NT2/D1 (cell line): ENCODE measurements around the gene RNF175.

ENCODE experiments used
- DNase-seq: peaks from one replicate; pipeline ENCODE4 v3.0.0-alpha.2; 2011; ENCODE audit warnings: low read depth, low spot score
- H3K27me3 ChIP-seq: 2 replicates; pipeline ENCODE4 v1.6.0; 2011; ENCODE audit warnings: mild to moderate bottlenecking; ENCODE audit not compliant: insufficient read length, insufficient read depth
- H3K36me3 ChIP-seq: 2 replicates; pipeline ENCODE4 v1.6.1; 2011; ENCODE audit warnings: mild to moderate bottlenecking, low read length, mixed read lengths; ENCODE audit not compliant: insufficient read depth, insufficient read length
- H3K4me1 ChIP-seq: 2 replicates; pipeline ENCODE4 v1.5.1; 2011; ENCODE audit not compliant: insufficient read depth, insufficient read length
- H3K4me3 ChIP-seq: 2 replicates; pipeline ENCODE4 v1.5.1; 2011; ENCODE audit warnings: low read depth; ENCODE audit not compliant: insufficient read length
- H3K9ac ChIP-seq: 2 replicates; pipeline ENCODE4 v1.6.0; 2011; ENCODE audit warnings: low read depth; ENCODE audit not compliant: insufficient read length
- H3K9me3 ChIP-seq: 2 replicates; pipeline ENCODE4 v1.5.1; 2011; ENCODE audit warnings: mild to moderate bottlenecking, low read length; ENCODE audit not compliant: insufficient read depth
- SUZ12 ChIP-seq: IDR thresholded peaks from 2 replicates; pipeline ENCODE4 v1.6.1; 2011; ENCODE audit not compliant: insufficient read length, insufficient read depth; ENCODE audit errors: extremely low read depth
- YY1 ChIP-seq: IDR thresholded peaks from 2 replicates; pipeline ENCODE4 v1.6.1; 2011; ENCODE audit not compliant: insufficient read length, insufficient read depth
- ZNF274 ChIP-seq: IDR thresholded peaks from 2 replicates; pipeline ENCODE4 v1.6.1; 2011; ENCODE audit warnings: mild to moderate bottlenecking, low read depth, low read length

RNF175 gene

DNA sequence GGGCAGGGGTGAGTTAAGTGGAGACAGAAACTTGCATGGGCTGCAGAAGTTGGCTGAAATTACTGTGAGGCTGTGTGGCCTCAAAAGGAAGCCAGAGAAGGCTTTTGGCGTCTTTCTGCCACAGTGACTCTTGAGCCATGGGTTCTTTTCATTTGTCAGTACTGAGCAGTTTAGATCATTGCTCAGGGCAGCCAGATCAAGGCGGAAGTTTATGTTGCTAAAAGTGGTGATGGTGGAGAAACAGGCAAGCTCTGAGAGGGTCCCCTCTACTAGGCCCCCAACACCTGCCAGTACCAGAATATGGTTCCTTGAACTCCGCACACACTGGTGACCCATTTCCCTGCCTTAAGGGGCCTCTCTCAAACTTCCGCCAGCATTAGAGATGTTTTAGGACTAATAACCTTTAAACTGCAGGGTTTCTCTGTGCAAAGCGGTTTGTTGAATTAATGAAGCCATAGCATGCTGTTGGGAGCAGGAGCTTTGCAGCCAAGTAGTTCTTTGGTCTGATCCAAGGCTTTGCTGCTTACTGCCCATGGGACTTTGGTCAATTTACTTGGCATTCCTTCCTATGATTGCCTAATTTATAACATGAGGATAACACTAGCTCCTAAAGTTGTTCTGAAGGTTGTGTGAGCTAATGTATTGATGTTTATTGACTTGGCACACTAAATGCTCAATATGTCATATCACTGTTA, 34.5 kb downstream of the RNF175 start:
- Histone ChIP-seq H3K9ac (no peak overlapping the region), H3K27me3 (no peaks in the 10 kb centered on the region), H3K4me1 (no peaks in the 10 kb centered on the region), H3K36me3 (no peaks in the 10 kb centered on the region), H3K4me3 (no peak overlapping the region), H3K9me3 (no peaks in the 10 kb centered on the region)
- DNase-seq, result no peak
- TF ChIP-seq YY1, result no peak
- TF ChIP-seq SUZ12, result no peak
- TF ChIP-seq ZNF274, result no peak

DNA sequence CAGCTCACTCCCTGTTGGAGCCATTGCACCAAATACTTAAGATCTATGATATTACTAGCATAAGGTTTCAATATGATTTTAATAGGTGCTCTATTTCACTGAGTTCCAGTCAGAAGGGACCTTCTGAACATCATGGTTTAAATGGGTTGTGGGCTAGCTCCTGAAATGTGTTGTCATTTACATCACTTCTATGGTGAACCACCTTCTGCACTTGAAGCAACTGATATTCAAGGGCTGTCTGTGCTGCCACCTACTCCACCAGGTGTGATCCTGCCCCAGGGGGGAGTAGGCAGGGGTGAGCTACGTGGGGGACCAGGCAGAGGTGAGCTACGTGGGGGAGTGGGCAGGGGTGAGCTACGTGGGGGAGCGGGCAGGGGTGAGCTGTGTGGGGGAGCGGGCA, 35.2 kb downstream of the RNF175 start:
- TF ChIP-seq YY1 (no peak), SUZ12 (no peak), ZNF274 (no peak)
- DNase-seq, result no peak
- no peak overlapping the region for H3K9ac ChIP-seq
- no peak overlapping the region for H3K4me3 ChIP-seq
- no peaks in the 10 kb centered on the region for H3K36me3 ChIP-seq
- H3K4me1 ChIP-seq, result no peaks in the 10 kb centered on the region
- H3K9me3 ChIP-seq, result no peaks in the 10 kb centered on the region
- H3K27me3 ChIP-seq, result no peaks in the 10 kb centered on the region

- no peak for DNase-seq
These were observed 37.8 kb downstream of the RNF175 start for GRCh38 chr4:153722036-153722435.

DNA sequence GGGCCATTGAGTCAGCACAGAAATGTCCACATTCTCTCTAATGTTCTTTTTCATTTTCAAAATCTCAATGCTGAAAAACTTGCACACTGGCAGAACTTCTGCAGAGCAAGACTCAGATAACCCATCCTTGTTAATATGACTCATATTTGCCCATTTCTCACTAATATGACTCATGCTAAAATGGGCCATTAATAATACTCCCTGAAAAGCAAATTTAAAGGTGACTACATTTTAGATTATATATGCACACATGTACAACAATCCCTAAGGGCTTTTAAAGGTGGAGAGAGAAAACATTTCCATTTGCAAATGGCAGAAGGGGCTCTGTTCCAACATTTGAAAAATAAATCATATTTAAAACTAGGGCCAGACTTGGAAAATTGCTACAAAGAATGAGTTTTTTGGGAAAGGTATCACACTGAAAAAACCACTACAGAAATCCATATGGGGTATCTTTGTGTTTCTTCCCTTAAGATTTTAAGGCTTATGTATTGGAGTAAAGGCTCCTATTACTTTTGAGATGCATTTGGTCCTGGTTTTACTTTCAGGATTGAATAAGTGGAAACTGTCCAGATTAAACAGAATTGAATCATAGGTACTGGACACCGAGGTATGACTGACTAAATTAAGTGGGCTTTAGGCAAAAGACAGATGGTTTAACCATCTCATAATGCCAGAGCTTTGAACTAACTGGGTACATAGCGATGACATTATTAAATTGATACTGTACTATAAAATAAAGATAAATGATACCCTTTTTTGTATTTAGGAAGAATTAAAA, 45.8 kb downstream of the RNF175 start:
- no peaks in the 10 kb centered on the region for H3K36me3 ChIP-seq
- TF ChIP-seq SUZ12, result no peak
- no peak for TF ChIP-seq ZNF274
- no peak for TF ChIP-seq YY1
- H3K4me1 ChIP-seq, result no peaks in the 10 kb centered on the region
- H3K4me3 ChIP-seq, result no peak overlapping the region
- H3K9ac ChIP-seq, result no peak overlapping the region
- DNase-seq, result no peak
- H3K9me3 ChIP-seq, result no peaks in the 10 kb centered on the region
- no peaks in the 10 kb centered on the region for H3K27me3 ChIP-seq

More at GRCh38 chr4:153722036-153722435, 37.8 kb downstream of the RNF175 start:
- no peaks in the 10 kb centered on the region for H3K9me3 ChIP-seq
- no peak for TF ChIP-seq YY1
- no peak for TF ChIP-seq ZNF274
- TF ChIP-seq SUZ12, result no peak
- no peaks in the 10 kb centered on the region for H3K27me3 ChIP-seq
- no peak overlapping the region for H3K9ac ChIP-seq
- H3K4me3 ChIP-seq, result no peak overlapping the region
- no peaks in the 10 kb centered on the region for H3K4me1 ChIP-seq
- H3K36me3 ChIP-seq, result no peaks in the 10 kb centered on the region

- TF ChIP-seq YY1, result no peak
- no peak for TF ChIP-seq ZNF274
- no peak for TF ChIP-seq SUZ12
- Histone ChIP-seq H3K9ac (no peak overlapping the region), H3K4me1 (no peaks in the 10 kb centered on the region), H3K27me3 (no peaks in the 10 kb centered on the region), H3K36me3 (no peaks in the 10 kb centered on the region), H3K4me3 (no peak overlapping the region), H3K9me3 (no peaks in the 10 kb centered on the region)
- DNase-seq, result no peak
These were observed 49.1 kb downstream of the RNF175 start for GRCh38 chr4:153710681-153711080.

- no peak for DNase-seq
- H3K9ac ChIP-seq, result no peak overlapping the region
- TF ChIP-seq ZNF274 (no peak), SUZ12 (no peak), YY1 (no peak)
- H3K9me3 ChIP-seq, result no peaks in the 10 kb centered on the region
- no peak overlapping the region for H3K4me3 ChIP-seq
- no peaks in the 10 kb centered on the region for H3K36me3 ChIP-seq
- no peaks in the 10 kb centered on the region for H3K27me3 ChIP-seq
- no peaks in the 10 kb centered on the region for H3K4me1 ChIP-seq
These were observed 53.3 kb downstream of the RNF175 start for GRCh38 chr4:153706519-153706918.

GRCh38 chr4:153705743-153706468, 53.9 kb downstream of the RNF175 start:
- no peaks in the 10 kb centered on the region for H3K27me3 ChIP-seq
- no peaks in the 10 kb centered on the region for H3K4me1 ChIP-seq
- DNase-seq, result no peak
- no peaks in the 10 kb centered on the region for H3K9me3 ChIP-seq
- no peak overlapping the region for H3K4me3 ChIP-seq
- H3K9ac ChIP-seq, result no peak overlapping the region
- H3K36me3 ChIP-seq, result no peaks in the 10 kb centered on the region
- no peak for TF ChIP-seq ZNF274
- TF ChIP-seq YY1, result no peak
- TF ChIP-seq SUZ12, result no peak
